Psoas muscle (tissue), 8 donors: Measurements from ENCODE around the gene TCOF1. TPM values are rescaled to one million over a fixed set of nuclear protein-coding genes. Genes with fewer than 3 reads are reported as not detected.

Source experiments
- ATAC-seq, 4 donors: fragments of 200-7000 bp; cut with Tn5 transposase; one replicate each; pipeline ENCODE4 v1.9.1; 2020; ENCODE audit warnings: moderate library complexity in 3 of 4, mild to moderate bottlenecking in 2 of 4
- DNase-seq, 2 donors: peaks; one replicate each; pipeline ENCODE4 v3.0.0-alpha.2; 2020
- H3K27ac ChIP-seq: fragments of 200-600 bp; one replicate; pipeline ENCODE4 v1.8.0; 2022
- H3K27me3 ChIP-seq, 3 donors: fragments of 200-600 bp in 1 of 3; one replicate each; pipeline versions ENCODE4 v1.6.1 to v1.8.0; 2013 to 2022; ENCODE audit warnings: low read length in 2 of 3, mild to moderate bottlenecking in 2 of 3, moderate library complexity in 1 of 3; ENCODE audit not compliant: insufficient read depth in 3 of 3
- H3K36me3 ChIP-seq, 2 donors: fragments of 200-600 bp in 1 of 2; one replicate each; pipeline versions ENCODE4 v1.6.1 to v1.8.0; 2013 to 2022; ENCODE audit warnings: low read depth in 1 of 2, mild to moderate bottlenecking in 1 of 2, moderate library complexity in 1 of 2; ENCODE audit not compliant: insufficient read depth in 1 of 2
- H3K4me1 ChIP-seq: fragments of 200-600 bp; one replicate; pipeline ENCODE4 v1.8.0; 2022
- H3K4me3 ChIP-seq: fragments of 200-600 bp; one replicate; pipeline ENCODE4 v1.8.0; 2022; ENCODE audit warnings: mild to moderate bottlenecking
- H3K9me3 ChIP-seq: fragments of 200-600 bp; one replicate; pipeline ENCODE4 v1.8.0; 2022
- WGBS, 3 donors: extraction: QIAGEN DNeasy Blood & Tissue Kit; methylation state at CpG; one replicate each; pipeline versions ENCODE4 v1.1.6 to v1.1.7; 2013; 5-methylcytosine and 5-hydroxymethylcytosine counted together
- intact Hi-C, 2 donors: fragments of 100-400 bp; cut with DNase I; formaldehyde crosslinking; loops; one replicate each; pipeline versions ENCODE4 v1.11.0 to v1.14.2; 2022
- polyA plus RNA-seq, 3 donors: library from polyadenylated mRNA; stranded (reverse); fragments of 200-250 nt; gene quantifications; one replicate each; pipeline ENCODE4 v1.2.3, GENCODE V29; 2013
- total RNA-seq, 4 donors: library from RNA; stranded (reverse); fragmentation: NEBNext Ultra II Directional in 2 of 4; extraction: Animal tissue kit (Norgen Biotek cat#: 25700) in 2 of 4; gene quantifications; one replicate each; pipeline versions ENCODE4 v1.2.1 to v1.2.4, GENCODE V29; 2021 to 2023
- TF ChIP-seq, protein P1 (sequence below): fragments of 200-600 bp; IDR thresholded peaks from one replicate; pipeline ENCODE4 v1.8.0; 2022; ENCODE audit warnings: antibody characterized with exemption
- donor health status: healthy with polysubstance abuse.
- donor health status: DM: no; HTN: no; CAD: no; lungs with moderate emphysema.
- donor health status: Bipolar disorder and iron deficiency.
- donor health status: healthy.
- donor health status: DM: yes; HTN: yes; CAD: no.
- donor health status: DM: no; HTN: no; CAD: no.
- donor health status: DM: no; HTN: no; CAD: no.
- donor health status: DM: yes; HTN: yes; CAD: no.

The TCOF1 gene
- total and polyA plus RNA-seq, 7 donors, result 18.3 to 26.7 (median 24.2) TPM

GRCh38 chr5:150447188-150447587, 89.7 kb downstream of the TCOF1 start:
- ATAC-seq, result no peak
- 77 to 83% (median 80%) methylated on average over 6 of the region's 6 CpGs for WGBS, 3 donors
- H3K27me3 ChIP-seq, result no peaks in the 10 kb centered on the region
- peaks cover 37% of the 10 kb centered on the region for H3K4me1 ChIP-seq
- peaks cover 28 to 56% of the 10 kb centered on the region in 2 donors for H3K36me3 ChIP-seq
- H3K4me3 ChIP-seq, result no peak overlapping the region
- H3K27ac ChIP-seq, result no peak overlapping the region
- no peaks in the 10 kb centered on the region for H3K9me3 ChIP-seq
- DNase-seq, result no peak
- TF ChIP-seq, protein P1, sequence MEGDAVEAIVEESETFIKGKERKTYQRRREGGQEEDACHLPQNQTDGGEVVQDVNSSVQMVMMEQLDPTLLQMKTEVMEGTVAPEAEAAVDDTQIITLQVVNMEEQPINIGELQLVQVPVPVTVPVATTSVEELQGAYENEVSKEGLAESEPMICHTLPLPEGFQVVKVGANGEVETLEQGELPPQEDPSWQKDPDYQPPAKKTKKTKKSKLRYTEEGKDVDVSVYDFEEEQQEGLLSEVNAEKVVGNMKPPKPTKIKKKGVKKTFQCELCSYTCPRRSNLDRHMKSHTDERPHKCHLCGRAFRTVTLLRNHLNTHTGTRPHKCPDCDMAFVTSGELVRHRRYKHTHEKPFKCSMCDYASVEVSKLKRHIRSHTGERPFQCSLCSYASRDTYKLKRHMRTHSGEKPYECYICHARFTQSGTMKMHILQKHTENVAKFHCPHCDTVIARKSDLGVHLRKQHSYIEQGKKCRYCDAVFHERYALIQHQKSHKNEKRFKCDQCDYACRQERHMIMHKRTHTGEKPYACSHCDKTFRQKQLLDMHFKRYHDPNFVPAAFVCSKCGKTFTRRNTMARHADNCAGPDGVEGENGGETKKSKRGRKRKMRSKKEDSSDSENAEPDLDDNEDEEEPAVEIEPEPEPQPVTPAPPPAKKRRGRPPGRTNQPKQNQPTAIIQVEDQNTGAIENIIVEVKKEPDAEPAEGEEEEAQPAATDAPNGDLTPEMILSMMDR, result no peak
- intact Hi-C loops, result no loop called here

DNA sequence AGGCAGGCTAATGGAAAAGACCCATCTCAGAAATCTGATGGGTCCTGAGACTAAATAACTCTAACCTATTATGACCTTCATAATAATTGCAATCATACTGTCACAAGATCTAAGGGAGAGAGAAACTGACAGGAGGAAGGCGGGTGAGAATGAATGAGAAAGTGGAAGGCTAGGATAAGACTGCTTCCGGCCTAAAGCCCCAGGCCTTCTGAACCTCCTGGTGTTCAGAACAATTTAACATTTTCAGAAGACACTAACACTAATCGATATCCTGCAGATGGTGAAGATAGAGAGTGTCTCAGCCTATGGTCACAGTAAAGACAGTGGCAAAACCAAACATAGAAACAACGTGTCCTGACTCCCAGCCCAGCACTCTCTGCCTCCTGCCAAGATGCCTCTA, 90.8 kb downstream of the TCOF1 start:
- peak overlapping the region; percentile 94 for H3K27ac ChIP-seq
- intact Hi-C loops, result no loop called here
- 20 to 27% (median 25%) methylated on average over 4 of the region's 4 CpGs for WGBS, 3 donors

DNA sequence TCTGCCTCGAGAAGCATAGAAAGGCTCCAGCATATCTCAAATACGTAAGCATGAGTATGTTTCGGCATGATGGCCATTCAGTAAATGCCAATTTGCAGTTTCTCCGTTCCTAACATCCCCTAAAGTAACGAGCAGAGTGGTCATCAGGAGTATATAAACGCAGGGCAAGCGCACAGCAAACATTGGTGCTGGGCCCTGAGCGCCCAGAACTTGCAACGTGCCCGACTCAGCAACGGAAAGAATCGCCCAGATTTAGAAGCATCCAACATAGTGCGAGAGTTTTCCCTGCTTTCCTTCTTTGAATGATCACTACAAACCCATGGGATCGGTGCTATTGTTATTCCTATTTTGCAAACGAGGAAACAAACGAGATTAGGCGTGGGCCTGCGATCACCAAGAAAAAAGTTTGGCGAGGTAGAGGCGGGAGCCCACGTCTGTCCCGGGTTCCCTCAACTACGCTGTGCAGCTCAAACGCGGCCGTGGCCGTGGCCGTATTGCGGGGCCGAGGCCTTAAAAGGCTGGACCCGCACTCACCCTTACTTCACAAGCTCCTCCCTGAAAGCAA, 91.5 kb downstream of the TCOF1 start:
- DNase-seq, result no peak
- H3K4me1 ChIP-seq, result peaks cover 24% of the 10 kb centered on the region
- intact Hi-C loops, result no loop called here
- H3K4me3 ChIP-seq, result peak overlapping the region; percentile 82
- H3K9me3 ChIP-seq, result no peaks in the 10 kb centered on the region
- H3K27ac ChIP-seq, result peak overlapping the region; percentile 94
- ATAC-seq, result peak; percentile 54 to 74 (median 62)
- H3K36me3 ChIP-seq, result peaks cover 28 to 44% of the 10 kb centered on the region in 2 donors
- H3K27me3 ChIP-seq, result no peaks in the 10 kb centered on the region
- WGBS, 3 donors, result 0% methylated on average over 31 of the region's 31 CpGs
- TF ChIP-seq, protein P1, result no peak

More for the DNA sequence above, 90.8 kb downstream of the TCOF1 start:
- TF ChIP-seq, protein P1, result no peak
- Histone ChIP-seq H3K9me3 (no peaks in the 10 kb centered on the region), H3K36me3 (peaks cover 28 to 51% of the 10 kb centered on the region in 2 donors), H3K4me1 (peaks cover 30% of the 10 kb centered on the region), H3K4me3 (peak overlapping the region; percentile 82), H3K27me3 (no peaks in the 10 kb centered on the region)
- ATAC-seq (peak in 3 of 4 donors; percentile 29 to 44 (median 40)), DNase-seq (no peak)

Other genes with a start within 250 kb of the TCOF1 start
- gene PDGFRB, start 201.9 kb upstream of the TCOF1 start, total RNA-seq, result 10 to 100 TPM; 34.0 to 56.0 (median 39.1) TPM
- gene PDGFRB, start 201.9 kb upstream of the TCOF1 start, polyA plus RNA-seq, result 10 to 100 TPM; 14.6 to 19.9 (median 19.2) TPM
- not detected for gene CDX1, start 190.9 kb upstream of the TCOF1 start, total RNA-seq
- gene CDX1, start 190.9 kb upstream of the TCOF1 start, polyA plus RNA-seq, result under 1 TPM in 2 of 3 donors, not detected in 1; 0.06 to 0.08 TPM
- gene SLC6A7, start 167.6 kb upstream of the TCOF1 start, total RNA-seq, result not detected
- gene SLC6A7, start 167.6 kb upstream of the TCOF1 start, polyA plus RNA-seq, result not detected
- gene CAMK2A, start 67.9 kb upstream of the TCOF1 start, total RNA-seq, result 100 to 1,000 TPM in 1 of 4 donors, 10 to 100 TPM in 3; 41.7 to 118 (median 48.1) TPM
- 10 to 100 TPM in 2 of 3 donors, 1 to 10 TPM in 1; 8.1 to 49.6 (median 19.4) TPM for gene CAMK2A, start 67.9 kb upstream of the TCOF1 start, polyA plus RNA-seq
- under 1 TPM in 2 of 4 donors, not detected in 2; 0.15 to 0.45 TPM for gene ARSI, start 54.8 kb upstream of the TCOF1 start, total RNA-seq
- gene ARSI, start 54.8 kb upstream of the TCOF1 start, polyA plus RNA-seq, result not detected
- gene CD74, start 55.2 kb downstream of the TCOF1 start, total RNA-seq, result 100 to 1,000 TPM in 3 of 4 donors, 10 to 100 TPM in 1; 72.5 to 299 (median 156) TPM
- 10 to 100 TPM; 66.5 to 92.0 (median 83.7) TPM for gene CD74, start 55.2 kb downstream of the TCOF1 start, polyA plus RNA-seq
- gene RPS14, start 92.0 kb downstream of the TCOF1 start, total RNA-seq, result 1,000 to 10,000 TPM in 3 of 4 donors, 100 to 1,000 TPM in 1; 977 to 1,443 (median 1,285) TPM
- gene RPS14, start 92.0 kb downstream of the TCOF1 start, polyA plus RNA-seq, result 1,000 to 10,000 TPM; 1,999 to 3,049 (median 2,406) TPM
- 10 to 100 TPM; 30.1 to 40.2 (median 36.6) TPM for gene NDST1, start 150.4 kb downstream of the TCOF1 start, total RNA-seq
- gene NDST1, start 150.4 kb downstream of the TCOF1 start, polyA plus RNA-seq, result 10 to 100 TPM; 11.0 to 22.5 (median 13.2) TPM